Subcutaneous adipose tissue (tissue), 4 donors: Measurements from ENCODE around the gene SBF2. TPM values are rescaled to one million over a fixed set of nuclear protein-coding genes. Genes with fewer than 3 reads are reported as not detected.

Source experiments
- total RNA-seq, 4 donors: library from RNA; depleted of rRNA; stranded (reverse); fragments of >200 nt; gene quantifications; one replicate each; pipeline ENCODE4 v1.1.0, GENCODE V29; 2016
- TF ChIP-seq, protein P1 (sequence below): fragments of 450-650 bp; IDR thresholded peaks from one replicate; pipeline ENCODE4 v1.5.1; 2016; ENCODE audit warnings: low read depth, mild to moderate bottlenecking, control low read depth, antibody characterized with exemption, moderate library complexity

The SBF2 gene
- total RNA-seq, 4 donors from 2014 or later: 87.2 to 103 (median 97.3) TPM

- TF ChIP-seq, protein P1, sequence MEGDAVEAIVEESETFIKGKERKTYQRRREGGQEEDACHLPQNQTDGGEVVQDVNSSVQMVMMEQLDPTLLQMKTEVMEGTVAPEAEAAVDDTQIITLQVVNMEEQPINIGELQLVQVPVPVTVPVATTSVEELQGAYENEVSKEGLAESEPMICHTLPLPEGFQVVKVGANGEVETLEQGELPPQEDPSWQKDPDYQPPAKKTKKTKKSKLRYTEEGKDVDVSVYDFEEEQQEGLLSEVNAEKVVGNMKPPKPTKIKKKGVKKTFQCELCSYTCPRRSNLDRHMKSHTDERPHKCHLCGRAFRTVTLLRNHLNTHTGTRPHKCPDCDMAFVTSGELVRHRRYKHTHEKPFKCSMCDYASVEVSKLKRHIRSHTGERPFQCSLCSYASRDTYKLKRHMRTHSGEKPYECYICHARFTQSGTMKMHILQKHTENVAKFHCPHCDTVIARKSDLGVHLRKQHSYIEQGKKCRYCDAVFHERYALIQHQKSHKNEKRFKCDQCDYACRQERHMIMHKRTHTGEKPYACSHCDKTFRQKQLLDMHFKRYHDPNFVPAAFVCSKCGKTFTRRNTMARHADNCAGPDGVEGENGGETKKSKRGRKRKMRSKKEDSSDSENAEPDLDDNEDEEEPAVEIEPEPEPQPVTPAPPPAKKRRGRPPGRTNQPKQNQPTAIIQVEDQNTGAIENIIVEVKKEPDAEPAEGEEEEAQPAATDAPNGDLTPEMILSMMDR: no peak
These were observed 531.5 kb downstream of the SBF2 start for GRCh38 chr11:9762531-9762930.

GRCh38 chr11:9761441-9761945, 532.5 kb downstream of the SBF2 start:
- TF ChIP-seq, protein P1: no peak

- TF ChIP-seq, protein P1: no peak
These were observed 533.8 kb downstream of the SBF2 start for GRCh38 chr11:9760193-9760575.

GRCh38 chr11:9759519-9760192, 534.4 kb downstream of the SBF2 start:
- TF ChIP-seq, protein P1: no peak

DNA sequence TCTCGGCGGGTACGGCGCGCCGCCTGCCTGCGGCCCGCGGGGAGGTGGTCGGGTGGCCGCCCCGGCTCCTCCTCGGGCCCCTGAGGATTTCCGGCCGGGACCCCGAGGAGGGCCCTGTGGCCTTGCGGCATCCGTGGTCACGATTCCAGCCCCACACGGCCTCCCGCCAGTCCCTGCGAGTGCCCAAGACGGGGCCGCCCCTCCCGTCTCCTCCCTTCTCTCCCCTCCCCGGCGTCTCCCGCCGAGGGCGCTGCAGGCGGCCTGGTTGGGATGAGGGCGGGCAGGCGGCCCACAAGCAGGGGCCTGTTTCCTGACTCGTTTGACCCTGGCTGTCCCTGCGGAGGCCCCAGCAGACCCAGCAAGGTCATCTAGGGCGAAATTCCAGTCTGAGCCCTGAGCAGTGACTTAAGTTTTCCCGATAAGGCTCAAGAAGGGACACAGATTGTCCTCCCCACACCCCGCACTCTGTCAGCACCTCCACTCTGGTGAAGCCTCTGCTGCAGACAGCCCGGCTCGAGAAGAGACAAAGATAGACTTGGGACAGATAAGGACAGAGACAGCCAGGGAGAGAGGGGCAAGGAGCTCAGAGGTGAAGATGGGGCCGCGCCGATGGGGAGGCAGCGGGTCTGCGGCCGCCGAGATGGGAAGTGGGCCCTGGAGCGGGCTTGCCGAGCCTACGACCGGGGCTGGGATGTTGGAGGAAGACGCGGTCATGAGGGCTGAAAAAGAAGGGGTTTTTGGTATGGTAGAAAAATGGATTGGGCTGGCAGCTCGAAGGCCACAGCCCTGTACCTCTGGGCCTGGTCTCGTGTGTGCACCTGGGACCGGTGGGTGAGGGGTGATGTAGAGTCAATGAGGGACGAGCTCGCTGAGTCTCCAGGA, 535.1 kb downstream of the SBF2 start:
- TF ChIP-seq, protein P1: no peak

- TF ChIP-seq, protein P1: no peak
These were observed 536.0 kb downstream of the SBF2 start for GRCh38 chr11:9757809-9758636.

DNA sequence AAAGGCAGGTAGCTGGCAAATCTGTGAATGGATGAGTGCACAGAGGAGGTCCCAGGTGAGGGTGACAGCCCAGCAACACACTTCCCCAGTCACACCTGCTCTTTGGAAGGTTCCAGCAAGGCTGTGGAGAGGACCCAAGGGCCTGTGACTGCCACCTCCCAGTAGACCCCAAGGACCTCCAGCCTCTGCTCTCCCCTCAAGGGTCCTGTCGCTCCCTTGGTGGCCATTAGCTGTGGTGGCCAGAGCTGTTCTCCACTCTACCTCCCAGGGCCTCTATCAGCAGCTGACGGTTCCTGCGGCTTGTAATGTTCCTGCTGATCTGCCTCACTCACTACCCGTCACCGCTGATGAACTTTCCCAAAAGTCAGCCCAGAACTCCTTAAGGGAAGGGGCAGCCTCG, 537.1 kb downstream of the SBF2 start:
- TF ChIP-seq, protein P1: no peak
